ENCODE measurements around the gene PRCD.
A peak's percentile ranks its signal among the peaks of the same experiment; 100 is the strongest.
"Not testable (repeated sequence)": the region's sequence is repeated elsewhere in the genome, so short reads cannot be mapped to it uniquely, and the experiment has no call there.

The PRCD gene

DNA sequence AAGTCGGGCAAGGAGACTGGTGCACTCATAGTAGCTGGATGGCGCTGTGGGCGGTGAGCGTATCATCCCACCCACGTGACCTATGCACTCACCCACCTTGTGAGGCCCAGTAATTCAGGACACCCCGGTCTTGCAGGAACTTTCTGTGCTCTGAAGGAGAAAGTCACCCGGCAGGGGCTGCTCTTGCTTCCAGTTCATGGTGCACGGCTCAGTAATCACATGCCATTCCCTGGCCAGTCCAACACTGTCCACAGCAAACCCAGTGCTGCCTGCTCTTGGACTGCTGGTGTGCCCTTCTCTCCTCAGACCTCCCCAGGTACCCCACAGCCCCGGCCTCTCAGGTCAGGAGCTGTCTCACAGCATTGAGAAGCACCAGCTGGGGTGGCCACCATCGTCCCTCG is 22.2 kb upstream of the PRCD start:
- DNase-seq (ENCODE audit: low spot score in 2 of 2) (no peak), ATAC-seq (no peak)
- Mint-ChIP-seq H3K4me1 (peaks cover 68% of the 10 kb centered on the region), H3K36me3 (peaks cover 15% of the 10 kb centered on the region), H3K4me3 (no peak overlapping the region), H3K27ac (peak overlapping the region; percentile 58), H3K9me3 (no peaks in the 10 kb centered on the region)

DNA sequence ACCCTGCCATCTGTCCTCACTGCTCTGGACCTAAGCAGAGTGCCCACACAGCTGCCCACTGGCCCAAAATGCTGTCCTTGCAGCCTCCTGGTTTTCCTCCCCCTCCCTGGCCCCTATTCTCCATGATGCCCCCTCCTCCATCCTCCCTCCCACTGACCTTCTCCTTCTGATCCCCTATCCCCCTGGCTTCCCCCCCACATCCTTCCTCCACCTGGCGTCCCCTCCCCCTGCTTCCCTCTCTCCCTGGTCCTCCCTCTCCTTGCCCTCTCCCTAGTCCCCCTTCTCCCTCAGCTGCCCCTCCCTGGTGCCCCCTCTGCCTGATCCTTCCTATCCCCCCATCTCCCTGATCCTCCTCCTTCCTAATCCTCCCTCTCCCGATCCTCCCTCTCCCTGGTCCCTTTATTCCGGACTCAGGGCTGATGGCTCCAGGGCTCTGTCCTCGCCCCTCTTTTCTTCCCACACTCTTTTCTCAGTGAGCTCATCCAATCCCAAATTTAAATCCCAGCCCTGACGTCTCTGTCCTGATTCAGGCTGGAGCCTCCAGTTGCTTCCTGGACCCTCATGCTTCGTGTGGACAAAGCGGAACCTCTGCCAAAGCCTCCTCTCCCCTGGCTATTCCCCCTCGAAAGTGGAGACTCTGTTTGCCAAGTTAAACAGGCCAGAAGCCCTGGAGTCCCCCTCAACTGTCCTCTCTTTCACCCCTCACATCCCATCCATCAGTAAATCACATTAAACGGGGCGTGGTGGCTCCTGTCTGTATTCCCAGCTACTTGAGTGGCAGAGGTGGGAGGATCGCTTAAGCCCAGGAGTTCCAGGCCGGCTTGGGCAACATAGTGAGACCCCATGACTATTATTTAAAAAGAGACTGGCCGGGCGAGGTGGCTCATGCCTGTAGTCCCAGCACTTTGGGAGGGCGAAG is 20.5 kb upstream of the PRCD start:
- Mint-ChIP-seq H3K36me3 (peaks cover 10% of the 10 kb centered on the region), H3K9me3 (no peaks in the 10 kb centered on the region), H3K4me1 (peaks cover 67% of the 10 kb centered on the region), H3K4me3 (no peak overlapping the region), H3K27ac (peak overlapping the region; percentile 53)
- no peak for DNase-seq (ENCODE audit: low spot score in 2 of 2)
- ATAC-seq: no peak

DNA sequence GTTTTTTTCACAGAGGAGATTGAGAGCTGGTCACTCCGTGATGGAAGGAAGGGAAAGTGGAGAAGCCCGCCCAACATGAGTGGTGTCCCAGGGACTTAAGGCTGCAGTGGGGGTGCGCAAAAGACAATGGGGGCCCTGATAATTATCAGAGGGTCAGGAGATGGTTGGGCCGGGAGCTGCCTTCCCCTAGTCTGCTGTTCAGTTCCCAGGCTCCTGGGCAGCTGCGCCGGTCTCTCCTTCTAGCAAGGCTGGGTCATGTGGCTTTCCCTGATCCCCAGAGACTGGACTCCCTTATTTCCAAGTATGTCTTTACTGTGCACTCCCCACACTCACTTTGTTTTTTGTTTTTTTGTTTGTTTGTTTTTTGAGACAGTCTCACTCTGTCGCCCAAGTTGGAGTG is 18.6 kb upstream of the PRCD start:
- H3K4me3 Mint-ChIP-seq: no peak overlapping the region
- H3K4me1 Mint-ChIP-seq: peaks cover 54% of the 10 kb centered on the region
- H3K9me3 Mint-ChIP-seq: no peaks in the 10 kb centered on the region
- no peaks in the 10 kb centered on the region for H3K36me3 Mint-ChIP-seq
- no peak overlapping the region for H3K27ac Mint-ChIP-seq
- no peak for ATAC-seq
- DNase-seq (ENCODE audit: low spot score in 2 of 2): no peak

DNA sequence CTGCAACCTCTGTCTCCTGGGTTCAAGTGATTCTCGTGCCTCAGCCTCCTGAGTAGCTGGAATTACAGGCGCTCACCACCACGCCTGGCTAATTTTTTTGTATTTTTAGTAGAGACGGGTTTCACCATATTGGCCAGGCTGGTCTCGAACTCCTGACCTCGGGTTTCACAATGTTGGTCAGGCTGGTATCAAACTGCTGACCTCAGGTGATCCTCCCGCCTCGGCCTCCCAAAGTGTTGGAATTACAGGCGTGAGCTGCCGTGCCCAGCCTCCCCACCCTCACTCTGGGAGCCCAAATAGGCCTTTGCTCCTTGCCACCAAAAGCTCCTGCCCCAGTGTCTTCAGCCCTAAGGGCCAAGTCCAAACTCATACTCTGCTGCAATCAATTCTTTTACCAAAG is 18.2 kb upstream of the PRCD start:
- not testable (repeated sequence) for ATAC-seq; H3K9me3 Mint-ChIP-seq; DNase-seq (ENCODE audit: low spot score in 2 of 2); H3K4me3 Mint-ChIP-seq; H3K36me3 Mint-ChIP-seq; H3K27ac Mint-ChIP-seq
- peaks cover 50% of the 10 kb centered on the region for H3K4me1 Mint-ChIP-seq

DNA sequence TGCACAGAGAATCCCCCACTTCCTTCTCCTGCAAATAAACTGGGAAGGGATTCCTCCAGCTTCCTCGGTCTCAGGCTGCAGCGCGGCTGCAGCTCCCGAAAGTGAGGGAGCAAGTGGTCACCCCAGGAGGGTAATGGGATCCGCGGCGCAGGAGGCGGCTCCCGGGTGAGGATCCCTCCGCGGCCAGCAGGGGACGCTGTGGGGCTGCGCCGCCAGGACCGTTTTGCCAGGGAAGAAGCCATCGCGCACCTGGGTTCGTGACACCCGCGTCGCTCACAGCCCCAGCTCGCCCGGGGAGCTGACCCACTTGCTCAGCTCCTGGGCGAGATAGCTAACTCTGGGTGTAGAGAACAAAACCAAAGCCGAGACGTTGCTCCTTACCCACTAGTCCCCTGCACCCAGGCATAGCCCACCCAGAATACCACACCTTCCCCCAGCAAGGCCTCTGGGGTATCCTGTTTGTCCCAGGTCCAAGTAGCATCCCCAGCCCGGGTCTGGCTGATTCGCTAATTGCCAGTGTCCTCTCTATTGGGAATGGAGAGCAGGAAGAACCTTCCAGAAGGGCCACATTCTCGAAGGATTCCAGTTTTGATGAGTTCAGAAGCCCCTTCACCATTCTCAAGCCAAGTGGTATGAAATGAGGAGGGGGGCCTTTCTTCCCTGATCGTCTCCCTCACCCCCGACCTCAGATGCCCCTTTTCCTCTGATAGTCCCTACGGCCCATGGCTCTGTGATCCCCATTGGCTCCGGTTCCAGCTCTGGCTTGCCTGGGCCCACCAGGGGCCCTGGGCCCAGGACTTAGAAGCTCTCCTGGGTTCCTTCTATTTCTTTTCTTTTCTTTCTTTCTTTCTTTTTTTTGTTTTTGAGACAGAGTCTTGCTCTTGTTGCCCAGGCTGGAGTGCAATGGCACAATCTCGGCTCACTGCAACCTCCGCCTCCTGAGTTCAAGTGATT is 16.5 kb upstream of the PRCD start:
- peak; percentile 87 for ATAC-seq
- peak; percentile 86 to 91 for DNase-seq (ENCODE audit: low spot score in 2 of 2)
- peak overlapping the region; percentile 32 for H3K4me3 Mint-ChIP-seq
- no peaks in the 10 kb centered on the region for H3K9me3 Mint-ChIP-seq
- H3K36me3 Mint-ChIP-seq: no peaks in the 10 kb centered on the region
- H3K27ac Mint-ChIP-seq: peak overlapping the region; percentile 83
- peaks cover 54% of the 10 kb centered on the region for H3K4me1 Mint-ChIP-seq

DNA sequence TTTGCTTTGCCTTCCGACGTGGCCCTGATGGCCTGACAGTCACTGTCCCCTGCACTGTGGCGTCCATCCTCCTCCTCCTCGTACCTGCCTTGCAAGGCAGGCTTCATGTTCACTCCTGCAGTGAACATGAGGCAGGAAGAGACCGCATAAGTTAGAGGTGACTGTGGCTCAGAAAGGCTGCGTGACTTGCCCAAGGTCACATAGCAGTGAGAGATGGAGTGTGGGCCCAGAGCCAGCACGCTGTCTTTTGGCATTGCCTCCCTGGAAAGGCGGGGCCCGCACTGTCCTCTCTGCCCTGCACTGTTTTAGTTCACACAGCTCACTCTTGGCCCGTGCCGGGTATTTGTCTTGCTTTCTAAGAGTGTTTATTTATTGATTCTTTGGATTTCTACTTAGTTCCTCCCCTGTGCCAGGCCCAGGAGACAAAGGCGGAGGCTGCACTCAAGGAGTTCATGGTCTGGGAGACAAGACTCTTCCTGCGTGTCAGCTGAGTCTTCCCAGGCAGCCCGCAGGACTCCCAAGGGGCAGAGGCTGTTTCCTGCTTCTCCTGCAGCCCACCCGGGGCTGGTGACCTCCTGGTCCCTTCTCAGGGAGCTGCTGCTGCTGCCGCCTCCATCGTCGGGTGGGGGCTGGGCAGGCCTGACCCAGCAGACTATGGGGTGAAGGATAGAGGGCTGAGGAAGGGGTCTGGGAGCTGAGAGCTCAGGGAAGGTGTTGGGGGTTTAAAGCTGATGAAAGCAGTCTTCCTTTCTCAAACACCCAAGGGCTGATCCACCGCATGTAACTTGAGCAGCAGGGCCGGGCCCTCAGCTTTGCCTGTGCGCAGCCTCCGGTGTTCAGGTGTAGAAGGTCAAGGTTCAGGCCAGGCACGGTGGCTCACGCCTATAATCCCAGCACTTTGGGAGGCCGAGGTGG is 15.0 kb upstream of the PRCD start:
- ATAC-seq: no peak
- no peak for DNase-seq (ENCODE audit: low spot score in 2 of 2)
- no peak overlapping the region for H3K4me3 Mint-ChIP-seq
- no peaks in the 10 kb centered on the region for H3K36me3 Mint-ChIP-seq
- H3K27ac Mint-ChIP-seq: no peak overlapping the region
- H3K9me3 Mint-ChIP-seq: no peaks in the 10 kb centered on the region
- H3K4me1 Mint-ChIP-seq: peaks cover 42% of the 10 kb centered on the region

DNA sequence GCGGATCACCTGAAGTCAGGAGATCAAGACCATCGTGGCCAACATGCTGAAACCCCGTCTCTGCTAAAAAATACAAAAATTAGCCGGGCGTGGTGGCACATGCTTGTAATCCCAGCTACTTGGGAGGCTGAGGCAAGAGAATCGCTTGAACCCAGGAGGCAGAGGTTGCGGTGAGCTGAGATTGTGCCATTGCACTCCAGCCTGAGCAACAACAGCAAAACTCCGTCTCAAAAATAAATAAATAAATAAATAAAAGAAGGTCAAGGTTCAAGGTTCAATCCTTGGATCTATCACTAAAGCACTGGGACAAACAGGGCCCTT is 14.4 kb upstream of the PRCD start:
- ATAC-seq; H3K36me3 Mint-ChIP-seq; DNase-seq (ENCODE audit: low spot score in 2 of 2); H3K27ac Mint-ChIP-seq; H3K9me3 Mint-ChIP-seq; H3K4me3 Mint-ChIP-seq: not testable (repeated sequence)
- H3K4me1 Mint-ChIP-seq: peaks cover 35% of the 10 kb centered on the region

DNA sequence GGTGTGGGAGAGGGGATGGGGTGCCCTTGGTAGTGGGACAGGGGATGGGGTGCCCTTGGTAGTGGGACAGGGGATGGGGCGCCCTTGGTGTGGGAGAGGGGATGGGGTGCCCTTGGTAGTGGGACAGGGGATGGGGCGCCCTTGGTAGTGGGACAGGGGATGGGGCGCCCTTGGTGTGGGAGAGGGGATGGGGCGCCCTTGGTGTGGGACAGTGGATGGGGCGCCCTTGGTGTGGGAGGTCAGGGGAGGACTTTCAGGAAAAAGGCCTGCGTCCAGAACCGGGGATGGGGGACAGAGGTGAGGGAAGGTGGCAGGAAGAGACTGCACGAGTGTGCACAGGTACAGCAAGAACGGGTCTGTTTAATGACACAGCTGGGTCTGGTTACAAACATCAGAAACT is 12.8 kb upstream of the PRCD start:
- ATAC-seq; H3K36me3 Mint-ChIP-seq; DNase-seq (ENCODE audit: low spot score in 2 of 2); H3K9me3 Mint-ChIP-seq: not testable (repeated sequence)
- Mint-ChIP-seq H3K4me1 (peaks cover 34% of the 10 kb centered on the region), H3K4me3 (peak overlapping the region; percentile 53), H3K27ac (peak overlapping the region; percentile 50)

DNA sequence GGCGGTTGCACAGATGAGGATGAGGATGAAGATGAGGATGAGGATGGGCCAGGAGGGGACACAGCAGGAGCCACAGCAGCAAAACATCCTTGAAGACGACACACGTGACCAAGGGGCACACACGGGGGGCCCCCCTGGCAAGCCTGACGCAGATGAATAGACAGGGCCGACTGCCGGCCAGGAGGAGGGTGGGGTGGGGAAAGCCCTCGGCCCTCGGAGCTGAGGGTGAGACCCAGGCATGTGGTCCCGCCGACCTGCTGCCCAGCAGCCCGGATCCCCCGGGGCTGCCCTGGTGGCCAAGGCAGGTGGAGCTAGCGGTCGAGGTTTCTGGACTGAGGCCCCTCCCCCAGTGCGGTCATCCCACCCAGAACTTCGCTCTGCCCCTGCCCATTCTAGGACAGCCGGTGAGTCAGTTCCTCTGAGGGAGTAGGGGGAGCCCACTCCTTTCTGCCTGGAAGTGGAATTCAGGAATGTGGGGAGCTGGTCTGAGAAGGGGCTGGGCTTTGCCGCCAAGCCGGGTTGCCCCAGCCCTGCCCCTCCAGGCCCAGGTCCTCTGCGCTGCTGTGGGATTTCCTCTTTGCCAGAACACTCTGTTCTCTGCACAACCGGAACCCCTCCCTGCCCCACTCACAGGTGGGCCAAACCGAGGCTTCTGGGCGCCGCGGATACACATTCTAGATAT is 12.3 kb upstream of the PRCD start:
- DNase-seq (ENCODE audit: low spot score in 2 of 2) (no peak), ATAC-seq (peak; percentile 67)
- H3K4me1 Mint-ChIP-seq: peaks cover 34% of the 10 kb centered on the region
- H3K4me3 Mint-ChIP-seq: peak overlapping the region; percentile 53
- H3K9me3 Mint-ChIP-seq: no peaks in the 10 kb centered on the region
- peak overlapping the region; percentile 50 for H3K27ac Mint-ChIP-seq
- no peaks in the 10 kb centered on the region for H3K36me3 Mint-ChIP-seq

DNA sequence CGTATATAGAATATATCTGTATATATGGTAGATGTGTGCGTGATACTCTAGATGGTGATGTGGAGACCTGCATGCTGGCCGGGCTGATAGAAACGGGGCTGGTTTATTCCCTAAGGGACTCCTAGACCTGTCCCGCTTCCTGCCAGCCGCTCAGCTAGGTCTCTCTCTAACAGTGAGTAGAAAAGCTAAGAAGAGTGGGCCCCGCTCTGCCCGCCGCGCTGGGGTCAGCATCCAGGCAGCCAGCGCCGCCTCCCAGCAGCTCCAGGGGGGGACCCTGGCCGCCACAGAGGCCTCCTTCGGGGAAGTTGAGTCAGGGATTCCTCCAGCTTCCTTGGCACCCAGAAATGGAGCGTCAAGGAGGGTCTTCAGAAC is 11.7 kb upstream of the PRCD start:
- peaks cover 29% of the 10 kb centered on the region for H3K4me1 Mint-ChIP-seq
- H3K36me3 Mint-ChIP-seq: no peaks in the 10 kb centered on the region
- ATAC-seq (peak; percentile 5), DNase-seq (ENCODE audit: low spot score in 2 of 2) (no peak)
- no peaks in the 10 kb centered on the region for H3K9me3 Mint-ChIP-seq
- peak overlapping the region; percentile 50 for H3K27ac Mint-ChIP-seq
- H3K4me3 Mint-ChIP-seq: peak overlapping the region; percentile 53

DNA sequence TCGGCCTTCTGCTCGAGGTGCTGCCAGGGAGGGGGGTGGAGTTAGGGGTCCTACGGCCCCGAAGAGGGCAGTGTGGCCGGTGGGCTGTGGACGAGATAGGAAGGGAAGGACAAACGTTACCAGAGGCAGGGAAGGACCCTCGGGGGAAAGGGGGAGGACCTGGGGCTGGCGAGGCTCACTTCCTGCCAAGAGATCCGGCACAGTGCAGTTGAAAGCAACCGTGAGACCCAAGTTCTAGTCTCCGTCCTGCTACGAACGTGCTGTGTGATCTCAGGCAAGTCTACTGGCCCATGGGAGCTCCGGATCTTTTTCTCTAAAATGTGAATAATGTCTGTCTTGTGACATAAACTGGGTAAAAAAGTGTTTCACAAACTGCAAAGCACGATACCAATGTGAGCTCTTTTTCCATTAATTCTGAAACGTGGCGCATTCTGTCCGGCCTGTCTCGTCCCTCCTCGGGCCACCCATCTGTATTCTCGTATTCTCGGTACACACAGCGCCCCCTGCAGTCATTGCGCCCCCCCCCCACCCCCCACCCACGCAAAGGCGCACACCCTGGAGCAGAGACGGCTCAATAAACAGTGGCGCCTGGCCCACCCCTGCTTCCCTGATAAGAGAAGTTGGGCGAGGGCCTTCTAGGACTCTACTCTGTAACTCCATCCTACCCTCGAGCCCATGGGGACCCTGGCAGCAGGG is 11.2 kb upstream of the PRCD start:
- H3K27ac Mint-ChIP-seq: peak overlapping the region; percentile 50
- H3K9me3 Mint-ChIP-seq: no peaks in the 10 kb centered on the region
- H3K36me3 Mint-ChIP-seq: no peaks in the 10 kb centered on the region
- DNase-seq (ENCODE audit: low spot score in 2 of 2): no peak
- H3K4me3 Mint-ChIP-seq: peak overlapping the region; percentile 53
- H3K4me1 Mint-ChIP-seq: peaks cover 24% of the 10 kb centered on the region
- ATAC-seq: no peak

DNA sequence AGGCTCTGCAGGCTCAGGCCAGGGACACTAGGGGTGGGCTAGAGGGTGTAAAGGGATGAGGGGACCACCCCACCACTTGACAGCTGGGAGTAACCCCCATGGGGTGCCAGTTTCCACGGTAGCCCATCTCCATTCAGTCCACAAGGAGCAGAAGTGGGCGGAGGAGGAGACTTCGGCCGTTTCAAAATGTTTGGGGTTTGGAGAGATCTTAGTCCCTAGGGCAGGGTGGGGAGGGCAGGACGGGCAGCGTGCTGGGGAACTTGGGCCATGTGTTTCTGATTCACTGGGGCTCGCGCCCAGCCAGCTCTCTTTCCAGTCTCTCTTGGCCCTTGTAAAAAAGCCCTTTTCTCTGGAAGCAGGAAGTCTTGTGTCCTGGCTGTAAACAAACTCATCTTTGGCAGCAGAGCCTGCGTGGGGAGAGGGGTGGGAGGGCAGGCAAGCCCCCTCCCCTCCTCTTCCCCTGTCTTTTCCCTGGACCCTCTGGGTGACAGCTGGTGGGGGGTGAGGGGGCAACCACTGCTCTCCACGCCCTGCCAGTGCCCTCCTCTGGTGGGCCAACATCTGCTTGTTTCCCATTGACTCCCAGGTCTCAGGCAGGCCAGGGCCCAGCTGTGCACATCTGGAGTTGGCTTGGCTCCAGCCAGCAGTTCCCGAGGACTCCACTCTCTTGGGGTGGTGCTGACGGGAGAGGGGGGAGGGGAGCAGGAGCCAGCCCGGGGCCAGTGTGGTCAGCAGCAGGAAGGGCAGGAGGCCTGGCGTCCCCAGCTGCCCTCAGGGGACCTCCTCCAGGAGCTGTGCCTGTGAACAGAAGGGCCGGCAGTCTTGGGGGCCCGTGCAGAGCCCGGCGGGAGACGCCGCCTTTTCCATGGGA is 10.4 kb upstream of the PRCD start:
- Mint-ChIP-seq H3K4me1 (peaks cover 20% of the 10 kb centered on the region), H3K4me3 (no peak overlapping the region), H3K36me3 (no peaks in the 10 kb centered on the region), H3K27ac (peak overlapping the region; percentile 76), H3K9me3 (no peaks in the 10 kb centered on the region)
- DNase-seq (ENCODE audit: low spot score in 2 of 2) (no peak), ATAC-seq (no peak)

DNA sequence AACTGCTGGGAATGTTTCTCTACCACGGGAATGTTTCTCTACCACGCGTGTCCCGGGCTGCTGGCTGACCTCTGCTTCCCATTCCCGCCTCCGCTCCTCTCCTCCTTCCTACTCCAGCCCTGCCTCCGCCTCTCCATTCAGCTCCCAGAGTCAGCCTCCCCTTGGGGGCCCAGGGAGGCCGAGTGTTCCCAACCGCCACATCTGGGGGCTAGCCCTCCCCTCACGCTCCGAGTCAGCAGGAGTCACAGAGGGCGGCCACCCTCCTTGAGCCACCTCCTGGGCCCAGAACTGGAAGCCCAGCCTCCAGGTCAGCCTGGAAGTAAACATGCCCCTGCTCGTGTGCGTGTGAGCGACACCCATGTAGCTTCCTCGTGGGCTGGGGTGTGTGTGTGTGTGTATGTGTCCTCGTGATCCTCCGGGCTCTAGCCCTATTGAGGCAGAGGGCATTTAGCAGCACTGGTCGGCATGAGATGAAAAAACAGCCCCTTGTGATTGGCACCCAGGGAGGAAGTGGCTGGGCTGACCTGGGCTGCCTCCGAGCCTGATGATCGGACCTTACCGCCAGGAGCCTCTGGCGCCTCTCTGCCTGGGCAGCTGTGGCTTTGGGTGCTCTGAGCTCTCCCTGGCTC is 9.6 kb upstream of the PRCD start:
- no peaks in the 10 kb centered on the region for H3K9me3 Mint-ChIP-seq
- peaks cover 1% of the 10 kb centered on the region for H3K36me3 Mint-ChIP-seq
- H3K4me1 Mint-ChIP-seq: peaks cover 15% of the 10 kb centered on the region
- no peak for DNase-seq (ENCODE audit: low spot score in 2 of 2)
- H3K27ac Mint-ChIP-seq: peak overlapping the region; percentile 76
- no peak overlapping the region for H3K4me3 Mint-ChIP-seq
- no peak for ATAC-seq

Data from stimulated activated effector memory CD8-positive, alpha-beta T cell treated with anti-CD3 and anti-CD28 coated beads, Interleukin-12 subunit alpha, Interleukin-12 subunit beta, amount 100 ng/mL, for 72 hours (primary cell).